B cell (primary cell): ENCODE measurements around the gene UNC13D.

Experiments
- CTCF ChIP-seq: fragments of 200-600 bp; IDR thresholded peaks from one replicate; pipeline ENCODE4 v1.8.0; 2022; ENCODE audit warnings: antibody characterized with exemption, mild to moderate bottlenecking
- EZH2 ChIP-seq: IDR thresholded peaks from 2 replicates; pipeline ENCODE4 v1.6.1; 2012; ENCODE audit warnings: borderline replicate concordance, low read depth, mild to moderate bottlenecking, moderate library complexity, low read length; ENCODE audit not compliant: insufficient read depth, poor library complexity, severe bottlenecking

GRCh38 chr17:75808905-75809621 is 35.1 kb downstream of the UNC13D start:
- no peak for TF ChIP-seq CTCF
- TF ChIP-seq EZH2: no peak
